HCT116 (cell line): ENCODE results near the gene BMP8B. TPM values are rescaled to one million over a fixed set of nuclear protein-coding genes. Genes with fewer than 3 reads are reported as not detected.

Experiments used
- ATAC-seq: fragments of 200-7000 bp; cut with Tn5 transposase; 2 replicates; pipeline ENCODE4 v1.9.1; 2020; ENCODE audit warnings: mild to moderate bottlenecking, moderate library complexity
- BruUV-seq: library from RNA; stranded (reverse); fragments of 400-500 nt; replicated peaks from 2 replicates; lab custom pipeline; 2021; lab: Mats Ljungman, UMichigan
- CTCF ChIA-PET: fragments of 300-600 bp; sonication (Branson Sonifier 250); formaldehyde crosslinking; loops from one replicate; lab custom pipeline; 2021; ENCODE audit warnings: antibody characterized with exemption; lab: Charles Lee
- POLR2A ChIA-PET: fragments of 300-600, 350-600 bp; sonication (Branson Sonifier 250); formaldehyde crosslinking; loops from one replicate; lab custom pipeline; 2021; ENCODE audit warnings: antibody characterized with exemption; lab: Charles Lee
- RAD21 ChIA-PET, 2 experiments: fragments of 300-600 bp; sonication (Branson Sonifier 250); formaldehyde crosslinking; loops; one replicate each; lab custom pipeline; 2023; ENCODE audit warnings: low total read pairs in 2 of 2; ENCODE audit not compliant: uncharacterized antibody in 2 of 2, unreplicated experiment in 2 of 2, low non-redundant PET in 1 of 2; lab: Charles Lee
- DNase-seq: peaks from one replicate; pipeline ENCODE4 v3.0.0-alpha.2; 2010; ENCODE audit warnings: low read depth, low spot score
- H2AFZ ChIP-seq: fragments of 200-600 bp; shearing (Covaris generic), sonication (generic); 2 replicates; pipeline ENCODE4 v1.6.1; 2017; ENCODE audit warnings: low read depth, mixed run types, mixed read lengths, antibody characterized with exemption, low read length; ENCODE audit not compliant: poor library complexity, severe bottlenecking
- H3K27ac ChIP-seq: 2 replicates; pipeline ENCODE4 v1.5.1; 2012; ENCODE audit warnings: low read depth, low read length
- H3K27me3 ChIP-seq: fragments of 200-600 bp; sonication (generic); 2 replicates; pipeline ENCODE4 v1.6.1; 2016; ENCODE audit warnings: mixed run types, low read length, mixed read lengths; ENCODE audit not compliant: insufficient read depth
- H3K36me3 ChIP-seq, 2 experiments: fragments of 200-500 bp in 1 of 2; fragments of 200-600 bp in 1 of 2; sonication (Bioruptor generic) in 1 of 2; sonication (generic) in 1 of 2; 2 replicates each; pipeline versions ENCODE4 v1.5.1 to v1.6.1; 2014 to 2016; ENCODE audit warnings: low read length in 2 of 2, inconsistent platforms in 1 of 2, mixed read lengths in 1 of 2, mixed run types in 1 of 2; ENCODE audit not compliant: insufficient read depth in 2 of 2, control insufficient read depth in 1 of 2
- H3K4me1 ChIP-seq, 2 experiments: fragments of 200-600 bp in 1 of 2; sonication (generic) in 1 of 2; 2 replicates each; pipeline versions ENCODE4 v1.5.1 to v1.6.1; 2012 to 2017; ENCODE audit warnings: low read length in 2 of 2, inconsistent platforms in 1 of 2, mild to moderate bottlenecking in 1 of 2, mixed read lengths in 1 of 2, mixed run types in 1 of 2, moderate library complexity in 1 of 2; ENCODE audit not compliant: insufficient read depth in 2 of 2, control insufficient read depth in 1 of 2
- H3K4me2 ChIP-seq: fragments of 200-600 bp; sonication (generic); 2 replicates; pipeline ENCODE4 v1.6.1; 2017; ENCODE audit warnings: mixed run types, low read length, mixed read lengths
- H3K4me3 ChIP-seq, 2 experiments: fragments of 200-600 bp in 1 of 2; sonication (generic) in 1 of 2; replicated peaks in 1 of 2; 2 replicates each; pipeline ENCODE4 v1.5.1; 2011 to 2016; ENCODE audit warnings: low read length in 2 of 2, control low read depth in 1 of 2, low read depth in 1 of 2, mild to moderate bottlenecking in 1 of 2, mixed read lengths in 1 of 2, mixed run types in 1 of 2
- H3K79me2 ChIP-seq: fragments of 200-600 bp; sonication (generic); 2 replicates; pipeline ENCODE4 v1.6.1; 2017; ENCODE audit warnings: mild to moderate bottlenecking, mixed run types, low read length, moderate library complexity, mixed read lengths; ENCODE audit not compliant: insufficient read depth
- H3K9ac ChIP-seq: fragments of 200-600 bp; sonication (generic); 2 replicates; pipeline ENCODE4 v1.6.1; 2016; ENCODE audit warnings: low read length, mixed read lengths
- H3K9me2 ChIP-seq: fragments of 200-600 bp; sonication (generic), shearing (Covaris generic); 2 replicates; pipeline ENCODE4 v1.6.1; 2017; ENCODE audit warnings: mixed run types, mild to moderate bottlenecking, moderate library complexity; ENCODE audit not compliant: insufficient read depth
- H3K9me3 ChIP-seq, 2 experiments: fragments of 200-500 bp in 1 of 2; fragments of 200-600 bp in 1 of 2; sonication (Bioruptor generic) in 1 of 2; sonication (generic) in 1 of 2; 2 replicates each; pipeline ENCODE4 v1.6.1; 2014 to 2017; ENCODE audit warnings: low read length in 2 of 2, mixed read lengths in 2 of 2, inconsistent platforms in 1 of 2, low read depth in 1 of 2, mild to moderate bottlenecking in 1 of 2, mixed run types in 1 of 2, moderate library complexity in 1 of 2; ENCODE audit not compliant: control insufficient read depth in 1 of 2, insufficient read depth in 1 of 2
- H4K20me1 ChIP-seq: fragments of 200-600 bp; sonication (generic), shearing (Covaris generic); 2 replicates; pipeline ENCODE4 v1.6.1; 2017; ENCODE audit warnings: mixed run types, mild to moderate bottlenecking, moderate library complexity; ENCODE audit not compliant: insufficient read depth
- CBX3 ChIP-seq: IDR thresholded peaks from 2 replicates; pipeline ENCODE4 v1.6.1; 2012; ENCODE audit warnings: low read depth
- CTCF ChIP-seq, 3 experiments: fragments of 200-600 bp in 1 of 3; sonication (generic) in 1 of 3; IDR thresholded peaks in 2 of 3; conservative IDR thresholded peaks in 1 of 3; 2 replicates each; pipeline ENCODE4 v1.5.1; 2012 to 2017; ENCODE audit warnings: low read depth in 2 of 3, low read length in 2 of 3, antibody characterized with exemption in 1 of 3, borderline replicate concordance in 1 of 3, control low read depth in 1 of 3, mild to moderate bottlenecking in 1 of 3, mixed read lengths in 1 of 3, mixed run types in 1 of 3, moderate library complexity in 1 of 3; ENCODE audit not compliant: insufficient read depth in 1 of 3
- EZH2 ChIP-seq: fragments of 200-600 bp; sonication (generic); IDR thresholded peaks from 2 replicates; pipeline ENCODE4 v1.6.1; 2017; ENCODE audit warnings: antibody characterized with exemption, mixed run types
- YY1 ChIP-seq: IDR thresholded peaks from 2 replicates; pipeline ENCODE4 v1.6.1; 2011; ENCODE audit warnings: low read length, low read depth, moderate library complexity, mild to moderate bottlenecking; ENCODE audit not compliant: insufficient replicate concordance; ENCODE audit errors: extremely low read depth
- ZBTB33 ChIP-seq: IDR thresholded peaks from 2 replicates; pipeline ENCODE4 v1.6.1; 2011; ENCODE audit warnings: mild to moderate bottlenecking, low read length, moderate library complexity; ENCODE audit not compliant: insufficient replicate concordance; ENCODE audit errors: extremely low read depth
- intact Hi-C: fragments of 100-400 bp; cut with micrococcal nuclease; formaldehyde crosslinking; loops from 2 replicates; pipeline ENCODE4 v1.10.0; 2022
- total RNA-seq: library from RNA; stranded (reverse); gene quantifications from one replicate; pipeline ENCODE4 v1.2.1, GENCODE V29; 2021; ENCODE audit not compliant: unreplicated experiment

BMP8B gene
- total RNA-seq, 1 experiment from 2014 or later = 9.5 TPM

- no peak for TF ChIP-seq CTCF (IDR thresholded peaks at IDR 0.05 in 2 of 3, conservative IDR thresholded peaks at IDR 0.05 in 1 of 3; ENCODE audit: borderline replicate concordance in 1 of 3, insufficient read depth in 1 of 3, low read depth in 2 of 3, low read length in 2 of 3)
- no peak for TF ChIP-seq ZBTB33
Measured at GRCh38 chr1:39788758-39789570, at the start of gene BMP8B (continued).

GRCh38 chr1:39836595-39837110 is 48.0 kb upstream of the BMP8B start:
- Histone ChIP-seq H3K27me3 (no peaks in the 10 kb centered on the region), H3K4me1 (no peaks in the 10 kb centered on the region), H4K20me1 (no peaks in the 10 kb centered on the region), H3K9me2 (no peaks in the 10 kb centered on the region), H3K4me3 (no peak overlapping the region), H3K27ac (no peak overlapping the region), H3K79me2 (no peaks in the 10 kb centered on the region), H3K4me2 (no peak overlapping the region), H3K36me3 (peaks cover 23 to 24% of the 10 kb centered on the region in 2 experiments; a peak in 3 of 4 replicates), H3K9ac (no peak overlapping the region), H2AFZ (no peak overlapping the region), H3K9me3 (no peaks in the 10 kb centered on the region)
- no TSS peak for BruUV-seq
- no peak for ATAC-seq
- intact Hi-C loops = no loop called here
- no peak for DNase-seq
- CTCF ChIA-PET = no interaction called here
- POLR2A ChIA-PET = no interaction called here
- RAD21 ChIA-PET = no interaction called here
- TF ChIP-seq CBX3 (no peak), YY1 (no peak), EZH2 (no peak)
- TF ChIP-seq, all 23 proteins: peak for 0
